ENCODE data around the gene CTNNA1.

CTNNA1 gene

GRCh38 chr5:138949988-138950387 lies 196.8 kb downstream of the CTNNA1 start:
- DNase-seq (ENCODE audit: low spot score): no peak

- DNase-seq (ENCODE audit: low spot score): no peak
Observed at GRCh38 chr5:138950421-138951031, 197.3 kb downstream of the CTNNA1 start.

- DNase-seq (ENCODE audit: low spot score): no peak
Observed at GRCh38 chr5:138951091-138951985, 198.1 kb downstream of the CTNNA1 start.

DNA sequence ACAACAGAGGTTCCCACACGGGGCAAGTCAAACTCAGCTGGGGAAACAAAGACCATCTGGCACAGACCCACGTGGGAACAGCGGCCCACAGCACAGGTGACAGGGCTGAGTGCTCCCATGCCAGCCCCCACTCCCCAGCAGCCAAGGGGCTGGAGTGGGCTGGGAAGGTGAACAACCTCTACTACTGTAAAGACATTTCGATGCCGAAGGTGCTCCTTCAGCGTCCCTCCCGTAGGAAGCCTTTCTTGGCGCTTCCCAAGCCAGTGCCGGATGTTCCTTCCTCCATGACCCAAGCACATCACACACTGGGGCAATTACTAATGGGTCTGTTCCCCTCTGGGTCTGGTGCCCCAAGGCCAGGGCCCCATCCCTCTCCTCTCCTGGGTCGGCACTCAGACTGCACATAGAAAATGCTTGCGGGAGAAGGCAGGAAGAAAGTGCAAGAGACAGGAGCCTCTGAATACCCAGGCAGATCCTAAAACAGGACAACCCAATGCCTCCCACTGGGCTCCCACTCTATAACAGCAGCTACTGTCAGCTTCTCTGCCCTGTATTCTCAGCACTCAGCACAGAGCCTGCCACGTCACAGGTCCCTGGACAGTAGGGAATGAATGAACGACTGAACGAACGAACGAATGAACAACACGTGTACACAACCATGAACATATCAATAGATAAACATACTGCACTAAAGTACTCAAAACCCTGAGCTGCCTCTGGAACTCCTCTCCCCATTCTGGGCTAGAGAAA lies 198.9 kb downstream of the CTNNA1 start:
- DNase-seq (ENCODE audit: low spot score): no peak

DNA sequence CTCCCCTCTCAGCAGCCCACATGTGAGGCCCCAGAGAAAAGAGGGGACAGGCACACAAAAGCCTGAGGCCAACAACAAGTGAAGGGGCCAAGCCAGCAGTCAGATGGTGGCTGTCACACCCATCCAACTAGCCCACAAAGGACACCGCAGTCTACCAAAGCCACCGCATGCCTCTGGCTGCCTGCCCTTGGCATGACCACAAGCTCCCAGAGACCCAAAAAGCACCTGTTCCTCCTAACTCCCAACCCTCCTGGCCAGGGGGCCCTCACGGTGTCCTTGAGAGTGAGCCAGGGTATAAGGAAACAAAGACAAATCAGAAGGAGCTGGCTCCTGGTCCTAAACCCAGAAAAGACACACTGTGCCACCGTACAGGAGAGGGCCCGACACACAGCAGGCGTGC lies 199.7 kb downstream of the CTNNA1 start:
- no peak for DNase-seq (ENCODE audit: low spot score)

DNA sequence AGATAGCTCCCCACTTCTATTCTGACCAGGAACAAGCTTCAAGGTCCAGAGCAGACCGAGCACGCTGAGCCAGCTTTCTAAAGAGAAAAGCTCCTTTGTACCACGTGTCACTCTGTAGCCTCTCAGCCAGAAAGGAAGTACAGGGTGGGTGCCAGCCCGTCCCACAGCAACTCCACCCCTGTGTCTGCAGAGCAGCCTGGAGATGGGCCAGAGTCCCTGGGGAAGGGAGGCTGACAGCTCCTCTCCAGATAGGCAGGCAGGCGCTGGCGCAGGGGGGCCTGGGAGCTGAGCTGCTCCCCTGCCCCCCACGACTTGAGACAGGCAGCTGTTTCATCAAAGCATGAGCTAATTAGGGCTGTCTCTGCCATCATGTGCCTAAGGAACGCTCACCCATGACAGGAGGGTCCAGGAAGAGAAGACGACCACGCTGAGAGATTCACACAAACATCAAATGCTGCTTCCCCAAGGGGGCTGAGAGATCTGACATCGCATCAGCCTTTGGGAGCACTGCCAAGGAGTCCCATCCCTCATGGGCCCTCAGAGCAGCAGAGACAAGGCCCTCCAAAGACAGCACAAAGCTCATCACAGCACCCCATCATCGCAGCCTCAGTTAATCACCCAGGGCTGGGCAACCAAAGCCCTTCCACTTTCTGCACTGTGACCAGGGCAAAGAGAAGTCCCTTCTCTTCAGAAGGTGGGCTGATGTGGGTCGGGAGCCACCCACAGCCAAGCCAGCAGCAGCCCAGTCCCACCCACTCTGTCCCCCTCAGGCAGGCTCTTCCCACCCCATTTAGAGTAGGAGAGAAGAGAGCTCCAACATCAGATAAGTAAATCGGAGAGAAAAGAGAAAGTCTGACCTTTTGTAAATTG lies 200.4 kb downstream of the CTNNA1 start:
- DNase-seq (ENCODE audit: low spot score): peak; percentile 4

DNA sequence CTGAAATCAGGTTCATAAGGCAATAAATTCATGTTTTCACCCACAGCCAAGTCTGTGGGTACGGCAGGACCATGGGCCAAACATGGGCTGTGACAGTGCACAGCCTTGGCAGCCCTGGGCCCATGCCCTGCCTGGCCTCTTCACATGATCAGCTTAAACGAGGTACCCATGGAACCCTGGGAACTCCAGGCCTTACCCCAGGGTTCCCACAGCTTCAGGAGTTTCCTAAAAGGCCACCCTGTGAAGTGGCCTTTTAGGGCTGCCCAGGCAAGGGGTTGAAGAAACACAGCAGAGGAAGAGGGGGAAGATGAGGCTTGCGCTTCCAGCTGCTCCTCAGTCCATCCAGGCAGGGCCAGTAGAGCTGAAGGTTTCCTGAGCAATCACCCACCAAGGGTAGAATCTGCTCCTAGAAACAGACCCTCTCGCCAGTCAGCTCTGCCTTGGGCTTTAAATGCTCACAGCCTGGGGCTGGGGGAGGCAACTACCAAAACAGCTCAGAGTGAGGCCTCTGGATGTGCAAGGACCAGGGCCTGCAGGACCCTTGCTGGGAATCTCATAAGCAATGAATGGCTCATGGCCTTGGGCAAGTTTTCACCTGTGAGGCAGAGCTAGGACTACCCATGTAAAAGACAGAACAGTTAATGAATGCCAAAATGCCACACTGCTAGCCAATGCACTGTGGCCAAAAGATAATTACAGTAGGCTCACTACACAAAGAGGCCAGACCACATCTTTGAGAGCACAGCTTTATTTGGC lies 201.2 kb downstream of the CTNNA1 start:
- no peak for DNase-seq (ENCODE audit: low spot score)

- no peak for DNase-seq (ENCODE audit: low spot score)
Observed at GRCh38 chr5:138955013-138955660, 201.9 kb downstream of the CTNNA1 start.

GRCh38 chr5:138955671-138956295 lies 202.6 kb downstream of the CTNNA1 start:
- no peak for DNase-seq (ENCODE audit: low spot score)

DNA sequence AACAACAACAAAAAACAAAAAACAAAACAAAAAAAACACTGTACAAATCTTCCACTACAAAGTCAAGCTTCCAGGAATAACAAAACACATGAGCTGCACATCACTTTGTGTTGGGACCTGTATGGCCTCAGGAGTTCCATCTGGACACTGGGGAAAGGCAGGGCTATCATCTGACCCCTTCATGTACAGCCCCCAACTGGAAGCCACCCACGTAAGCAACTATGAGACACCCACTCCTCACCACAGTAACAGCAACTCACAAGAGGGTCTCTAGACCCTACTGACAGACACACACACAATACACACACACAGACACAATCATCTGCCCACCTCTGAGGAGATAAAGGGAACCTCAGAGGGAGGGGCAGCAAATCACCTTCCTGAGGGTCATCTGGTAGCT lies 203.6 kb downstream of the CTNNA1 start:
- no peak for DNase-seq (ENCODE audit: low spot score)

DNA sequence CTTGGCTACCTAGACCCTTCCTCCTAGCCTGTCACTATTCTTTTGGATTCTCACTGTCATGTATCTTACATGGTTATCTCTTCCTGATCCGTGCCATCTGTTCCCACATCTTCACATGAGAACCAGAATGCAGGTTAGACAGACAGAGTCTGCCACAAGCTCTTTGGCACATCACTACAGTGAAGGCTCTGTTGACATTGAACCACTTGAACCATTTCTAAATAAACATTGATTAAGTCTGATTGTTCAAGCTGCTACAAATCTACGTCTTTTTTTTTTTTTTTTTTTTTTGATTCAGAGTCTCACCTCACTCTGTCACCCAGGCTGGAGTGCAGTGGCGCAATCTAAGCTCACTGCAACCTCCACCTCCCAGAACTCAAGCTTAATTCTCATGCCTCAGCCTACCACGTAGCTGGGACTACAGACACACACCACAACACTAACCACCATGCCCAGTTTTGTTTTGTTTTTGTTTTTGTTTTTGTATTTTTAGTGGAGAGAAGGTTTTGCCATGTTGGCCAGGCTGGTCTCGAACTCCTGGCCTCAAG lies 207.0 kb downstream of the CTNNA1 start:
- DNase-seq (ENCODE audit: low spot score): no peak

- no peak for DNase-seq (ENCODE audit: low spot score)
Observed at GRCh38 chr5:138961221-138961620, 208.0 kb downstream of the CTNNA1 start.

GRCh38 chr5:138961729-138962128 lies 208.5 kb downstream of the CTNNA1 start:
- no peak for DNase-seq (ENCODE audit: low spot score)

DNA sequence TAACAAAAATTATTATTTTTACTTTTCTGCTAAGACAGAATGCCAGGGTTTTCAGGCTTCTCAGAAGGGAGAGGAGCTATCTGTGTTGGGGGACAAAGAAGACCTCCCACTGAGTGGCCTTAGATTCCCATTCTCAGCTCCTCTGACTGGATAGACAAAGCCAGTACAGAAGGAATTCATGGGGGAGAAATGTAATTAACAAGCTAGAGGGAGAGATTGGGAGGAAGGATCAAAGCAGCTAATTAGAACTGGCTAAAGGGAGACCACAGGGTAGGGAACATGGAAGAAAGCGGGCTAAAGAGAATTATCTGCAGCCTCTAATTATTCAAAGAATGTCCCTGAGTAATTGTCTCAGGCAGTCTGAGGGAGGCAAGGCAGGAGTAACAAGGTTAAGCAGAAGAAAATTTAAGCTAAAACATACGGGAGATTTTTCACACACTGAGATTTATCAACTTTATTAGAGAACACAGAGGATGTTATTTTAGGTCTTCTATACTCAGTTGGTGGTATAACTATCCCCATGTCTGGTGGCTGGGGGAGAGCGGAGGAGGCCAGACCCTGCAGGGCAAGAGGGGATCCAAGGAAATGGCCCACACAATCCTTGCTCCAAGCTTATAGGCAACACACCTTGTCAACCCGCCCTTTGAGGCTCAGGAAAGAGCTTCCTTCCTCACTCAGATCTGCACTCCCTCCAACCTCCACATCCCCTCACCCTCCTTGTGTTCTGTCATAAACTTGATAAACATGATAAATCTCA lies 209.6 kb downstream of the CTNNA1 start:
- DNase-seq (ENCODE audit: low spot score): no peak

DNA sequence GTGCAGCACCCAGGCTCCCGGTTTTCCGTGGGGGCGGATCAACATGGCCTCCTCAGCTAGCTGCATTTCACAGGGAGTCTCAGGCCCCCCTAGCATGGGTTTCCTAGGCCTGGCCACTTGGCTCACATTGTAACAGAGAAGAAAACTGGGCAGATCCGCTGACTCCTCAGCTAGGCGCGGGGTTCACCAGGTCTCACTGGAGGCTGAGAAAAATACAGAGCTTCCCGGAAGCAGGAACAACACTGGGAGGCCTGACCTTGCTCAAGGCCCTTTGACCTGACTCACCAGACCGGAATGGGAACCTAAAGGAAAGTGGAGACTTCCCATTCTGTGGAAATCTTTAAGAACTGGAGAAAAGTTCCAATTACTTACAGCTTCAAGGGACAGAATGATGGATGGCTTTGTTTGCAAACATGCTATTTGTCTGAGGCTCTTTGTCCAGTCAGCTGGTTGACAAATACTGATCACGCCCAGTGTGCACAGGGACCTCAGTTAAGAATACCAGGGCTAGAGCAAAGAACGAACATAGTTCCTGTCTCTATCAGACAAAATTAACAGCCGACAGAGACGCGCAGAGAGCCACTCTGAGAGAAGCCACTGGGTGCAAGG lies 210.6 kb downstream of the CTNNA1 start:
- DNase-seq (ENCODE audit: low spot score): no peak

- no peak for DNase-seq (ENCODE audit: low spot score)
Observed at GRCh38 chr5:138964647-138965201, 211.5 kb downstream of the CTNNA1 start.

DNA sequence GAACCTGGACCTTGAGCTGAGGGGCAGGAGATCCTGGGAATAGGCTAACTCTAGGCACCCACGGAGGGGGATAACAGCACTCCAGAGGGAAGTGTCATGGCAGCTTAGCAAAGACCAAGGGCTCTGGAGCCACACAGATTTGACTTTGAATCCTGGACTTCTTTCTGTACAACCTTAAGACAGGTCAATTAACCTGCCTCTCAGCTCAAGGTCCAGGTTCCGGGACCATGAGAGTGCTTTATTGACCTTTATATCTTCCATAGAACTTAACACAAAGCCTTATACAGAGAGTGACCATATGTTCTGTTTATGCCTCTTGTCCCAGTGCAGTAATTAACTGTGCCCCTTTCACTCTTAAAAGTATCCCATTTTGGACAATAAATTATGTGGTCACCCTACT lies 212.4 kb downstream of the CTNNA1 start:
- DNase-seq (ENCODE audit: low spot score): no peak

- no peak for DNase-seq (ENCODE audit: low spot score)
Observed at GRCh38 chr5:138966236-138966985, 213.2 kb downstream of the CTNNA1 start.

Measured in CD4-positive, alpha-beta T cell treated with Interleukin-2 at 100 ng/mL for 4 hours (primary cell).